NCI-H2107 (cell line): ENCODE measurements around the gene SULF2.

Experiments used
- DNase-seq: peaks from one replicate; lab custom pipeline; 2025; lab: John Stamatoyannopoulos, UW

SULF2 gene

GRCh38 chr20:47684306-47685080, 100.8 kb downstream of the SULF2 start:
- no peak for DNase-seq

- DNase-seq, result no peak
Observed at GRCh38 chr20:47682916-47683315, 102.4 kb downstream of the SULF2 start.

- no peak for DNase-seq
Observed at GRCh38 chr20:47682028-47682783, 103.1 kb downstream of the SULF2 start.

- DNase-seq, result no peak
Observed at GRCh38 chr20:47680804-47681529, 104.3 kb downstream of the SULF2 start.

- DNase-seq, result no peak
Observed at GRCh38 chr20:47679462-47679861, 105.8 kb downstream of the SULF2 start.

GRCh38 chr20:47678536-47678935, 106.7 kb downstream of the SULF2 start:
- no peak for DNase-seq

- DNase-seq, result peak; percentile 20
Observed at GRCh38 chr20:47677635-47678453, 107.4 kb downstream of the SULF2 start.

GRCh38 chr20:47676912-47677634, 108.2 kb downstream of the SULF2 start:
- no peak for DNase-seq

- no peak for DNase-seq
Observed at GRCh38 chr20:47676219-47676721, 109.0 kb downstream of the SULF2 start.

GRCh38 chr20:47675190-47676142, 109.8 kb downstream of the SULF2 start:
- no peak for DNase-seq

- no peak for DNase-seq
Observed at GRCh38 chr20:47674686-47675085, 110.6 kb downstream of the SULF2 start.

- DNase-seq, result no peak
Observed at GRCh38 chr20:47674145-47674544, 111.1 kb downstream of the SULF2 start.

- DNase-seq, result no peak
Observed at GRCh38 chr20:47673671-47673955, 111.7 kb downstream of the SULF2 start.

GRCh38 chr20:47672886-47673670, 112.2 kb downstream of the SULF2 start:
- DNase-seq, result no peak

GRCh38 chr20:47672166-47672565, 113.1 kb downstream of the SULF2 start:
- no peak for DNase-seq

GRCh38 chr20:47670913-47671312, 114.4 kb downstream of the SULF2 start:
- no peak for DNase-seq

- no peak for DNase-seq
Observed at GRCh38 chr20:47669927-47670890, 115.1 kb downstream of the SULF2 start.

- no peak for DNase-seq
Observed at GRCh38 chr20:47669489-47669888, 115.8 kb downstream of the SULF2 start.
